CD4-positive, alpha-beta T cell treated with Interleukin-4 for 4 hours (primary cell): ENCODE results near the gene NDUFB7.
"Not testable (repeated sequence)": the region's sequence is repeated elsewhere in the genome, so short reads cannot be mapped to it uniquely, and the experiment has no call there.

ENCODE experiments used
- DNase-seq: peaks from one replicate; pipeline ENCODE4 v3.0.0-alpha.2; 2020

The NDUFB7 gene

GRCh38 chr19:14570864-14571527, 870 bp downstream of the NDUFB7 start:
- DNase-seq: no peak

DNA sequence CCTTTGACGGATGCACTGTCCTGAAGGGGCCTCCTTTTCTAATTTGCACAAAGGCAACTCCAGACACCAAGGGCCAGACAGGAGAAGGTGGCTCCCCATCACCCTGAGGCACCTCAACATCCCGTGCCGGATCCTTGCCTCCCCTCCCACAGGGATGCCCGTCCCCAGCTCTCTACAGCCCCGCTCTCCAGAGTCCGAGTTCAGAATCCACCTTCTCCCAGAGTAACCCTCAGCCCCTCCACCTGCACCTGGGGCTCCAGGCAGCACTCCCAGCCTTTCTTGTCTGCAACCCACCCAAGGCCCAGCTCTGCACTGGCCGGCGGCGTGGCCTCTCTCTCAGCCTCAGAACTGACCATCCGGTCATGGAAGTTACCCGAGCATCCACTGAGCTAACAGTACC, 4.8 kb downstream of the NDUFB7 start:
- DNase-seq: no peak

- DNase-seq: no peak
These were observed 5.2 kb downstream of the NDUFB7 start for GRCh38 chr19:14566712-14567077.

DNA sequence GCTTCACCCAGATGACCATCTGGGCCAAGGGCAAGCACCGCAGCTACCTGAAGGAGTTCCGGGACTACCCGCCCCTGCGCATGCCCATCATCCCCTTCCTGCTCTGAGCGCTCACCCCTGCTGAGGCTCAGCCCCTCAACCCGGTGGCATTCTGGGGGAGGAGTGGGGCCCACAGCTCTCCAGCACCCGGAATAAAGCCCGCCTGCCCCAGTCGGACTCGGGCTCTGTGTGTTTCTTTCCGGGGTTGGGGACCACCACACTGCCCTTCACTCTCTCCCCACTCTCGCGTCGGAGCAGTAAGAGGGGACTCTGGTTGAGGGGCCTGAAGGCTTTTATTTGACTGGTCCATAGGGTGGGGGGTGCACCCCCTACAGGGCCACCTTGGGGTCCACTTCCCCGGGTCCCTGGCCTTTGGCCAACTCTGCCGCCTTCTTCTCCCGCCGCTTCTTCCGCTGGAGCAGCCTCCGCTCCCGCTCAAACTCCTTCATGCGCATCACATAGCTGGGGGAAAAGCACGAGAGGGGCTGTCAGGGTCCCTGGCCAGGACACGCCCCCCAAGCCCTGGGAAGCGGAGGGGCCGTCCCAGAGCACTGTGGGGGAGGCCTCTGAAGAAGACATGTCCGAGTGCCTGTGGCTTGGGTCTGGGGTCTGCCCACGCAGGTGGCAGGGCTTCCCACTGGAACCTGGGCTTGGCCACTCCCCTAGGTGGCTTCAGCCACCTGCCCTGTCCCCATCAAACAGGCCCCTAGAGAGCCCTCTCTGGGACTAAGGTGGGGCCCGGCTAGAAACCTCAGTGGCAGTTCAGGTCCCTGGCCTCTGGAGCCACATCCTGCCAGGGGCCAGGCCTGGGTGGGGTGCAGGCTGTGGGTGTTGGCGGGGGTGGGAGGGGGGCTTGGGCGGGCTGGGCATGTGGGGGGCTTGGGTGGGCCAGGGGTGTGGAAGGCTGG, 5.8 kb downstream of the NDUFB7 start:
- DNase-seq: no peak

DNA sequence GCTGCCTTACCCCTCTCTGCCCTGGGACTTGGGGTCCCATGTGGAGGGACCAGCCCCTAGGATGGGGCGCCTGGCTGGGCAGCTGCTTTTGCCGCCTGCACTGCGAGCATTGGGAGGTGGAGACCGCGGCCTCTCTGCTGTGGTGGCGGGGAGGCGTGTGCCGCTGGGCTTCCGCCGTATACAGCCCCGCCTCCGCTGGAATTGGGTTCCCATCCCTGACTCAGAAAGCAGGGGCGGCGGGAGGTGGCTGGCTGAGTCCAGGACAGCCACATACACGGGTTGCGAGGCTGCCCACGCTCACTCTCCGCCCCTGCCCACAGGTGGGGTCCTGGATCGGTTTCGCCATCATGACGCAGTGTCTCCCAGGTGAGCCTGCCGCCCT, 6.6 kb downstream of the NDUFB7 start:
- no peak for DNase-seq

GRCh38 chr19:14564652-14565297, 7.1 kb downstream of the NDUFB7 start:
- DNase-seq: not testable (repeated sequence)

DNA sequence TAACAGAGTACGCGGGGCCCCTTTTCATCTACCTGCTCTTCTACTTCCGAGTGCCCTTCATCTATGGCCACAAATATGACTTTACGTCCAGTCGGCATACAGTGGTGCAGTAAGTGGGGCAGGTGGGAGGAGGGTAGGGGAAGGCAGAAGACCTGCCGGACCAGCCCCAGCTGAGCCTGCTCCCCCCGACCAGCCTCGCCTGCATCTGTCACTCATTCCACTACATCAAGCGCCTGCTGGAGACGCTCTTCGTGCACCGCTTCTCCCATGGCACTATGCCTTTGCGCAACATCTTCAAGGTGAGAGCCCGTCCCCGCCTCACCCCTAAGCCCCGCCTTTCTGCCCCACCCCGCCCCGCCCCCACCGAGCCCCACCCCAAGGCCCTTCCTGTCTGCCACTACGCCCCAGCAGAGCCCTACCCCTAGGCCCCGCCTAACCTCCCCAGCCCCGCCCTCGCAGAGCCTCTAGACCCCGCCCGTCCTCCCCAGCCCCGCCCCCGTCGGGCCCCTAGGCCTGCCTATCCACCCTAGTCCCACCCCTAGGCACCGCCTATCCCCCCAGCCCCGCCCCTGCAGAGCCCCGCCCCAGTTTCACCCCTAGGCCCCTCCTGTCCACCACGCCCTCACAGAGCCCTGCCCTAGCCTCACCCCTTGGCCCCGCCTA, 7.7 kb downstream of the NDUFB7 start:
- DNase-seq: no peak

GRCh38 chr19:14563590-14563926, 8.3 kb downstream of the NDUFB7 start:
- no peak for DNase-seq

DNA sequence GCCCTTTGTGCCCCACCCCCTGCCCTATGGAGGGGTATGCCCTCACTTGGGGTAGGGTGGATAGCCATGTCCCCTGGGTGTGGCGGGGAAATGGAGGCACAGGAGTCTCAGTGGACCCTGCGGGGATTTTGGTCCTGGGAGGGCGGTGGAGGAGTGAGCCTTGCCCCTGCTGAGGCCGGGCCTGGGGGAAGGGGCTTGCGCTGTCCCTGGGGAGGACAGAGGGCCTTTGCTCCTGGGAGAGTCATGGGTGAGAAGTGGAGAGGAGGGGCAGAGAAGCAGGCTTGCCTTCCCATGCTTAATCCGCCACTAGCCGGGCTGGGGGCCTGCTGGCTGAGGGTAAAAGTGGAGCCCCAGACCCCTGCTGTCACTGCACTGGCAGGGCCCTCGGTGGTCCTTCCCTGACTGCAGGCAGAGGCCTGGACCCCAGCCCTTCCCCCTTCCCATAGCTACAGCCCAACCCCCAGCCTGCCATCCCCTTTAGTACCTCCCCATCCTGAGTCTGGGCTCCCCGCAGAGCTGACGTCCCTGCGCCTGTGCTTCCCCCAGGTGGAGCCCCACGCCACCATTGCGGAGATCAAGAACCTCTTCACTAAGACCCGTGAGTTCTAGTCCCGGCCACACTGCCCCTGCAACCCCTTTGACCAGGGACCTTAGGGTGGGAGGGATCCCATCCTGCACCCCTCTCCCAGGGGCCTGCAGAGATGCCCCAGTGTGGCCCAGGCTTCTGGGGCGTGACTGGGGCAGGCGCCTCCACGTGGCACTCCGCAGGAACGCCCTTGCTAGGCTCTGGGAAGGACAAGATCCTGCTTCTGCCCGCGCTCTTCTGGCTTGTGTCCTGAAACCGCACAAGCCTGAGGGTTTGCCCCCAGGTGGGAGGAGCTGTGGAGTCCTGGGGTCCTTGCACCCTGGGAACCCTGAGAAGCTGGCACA, 8.9 kb downstream of the NDUFB7 start:
- no peak for DNase-seq

GRCh38 chr19:14561847-14562351, 10.0 kb downstream of the NDUFB7 start:
- DNase-seq: no peak

GRCh38 chr19:14561249-14561648, 10.6 kb downstream of the NDUFB7 start:
- no peak for DNase-seq

GRCh38 chr19:14560776-14561108, 11.1 kb downstream of the NDUFB7 start:
- no peak for DNase-seq

- no peak for DNase-seq
These were observed 11.7 kb downstream of the NDUFB7 start for GRCh38 chr19:14559916-14560775.

GRCh38 chr19:14558370-14559066, 13.3 kb downstream of the NDUFB7 start:
- no peak for DNase-seq

- peak; percentile 68 for DNase-seq
These were observed 15.1 kb downstream of the NDUFB7 start for GRCh38 chr19:14556662-14557188.

DNA sequence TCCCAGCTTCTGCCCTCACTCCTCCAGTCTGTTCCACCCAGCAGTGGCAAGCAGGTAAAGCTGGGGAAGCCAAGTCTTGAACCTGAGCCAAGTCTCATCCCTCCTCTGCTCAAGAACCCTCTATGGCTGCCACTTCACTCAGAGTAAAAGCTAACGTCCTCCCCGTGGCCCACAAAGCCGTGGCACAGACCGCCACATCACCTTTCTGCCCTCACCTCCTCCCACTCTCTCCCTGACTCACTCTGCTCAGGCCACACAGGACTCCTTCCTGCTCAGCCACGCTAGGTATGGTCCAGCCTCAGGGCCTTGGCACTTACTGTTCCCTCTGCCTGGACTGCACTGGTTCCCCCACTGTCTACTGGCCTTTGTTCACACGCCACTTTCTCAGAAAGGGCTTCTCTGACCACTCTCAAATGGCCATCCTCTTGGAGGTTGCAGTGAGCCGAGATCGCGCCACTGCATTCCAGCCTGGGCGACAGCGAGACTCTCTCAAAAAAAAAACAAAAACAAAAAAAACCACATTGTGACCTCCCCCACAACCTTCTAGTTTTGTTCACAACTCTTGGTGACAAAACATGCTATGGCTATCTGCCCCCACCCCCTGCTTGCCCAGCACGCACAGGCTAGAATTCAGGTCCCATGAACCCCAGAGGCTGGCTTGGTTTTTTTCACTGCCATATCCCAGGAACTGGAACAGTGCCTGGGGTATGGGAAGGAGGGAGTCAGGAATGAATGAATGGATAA, 15.8 kb downstream of the NDUFB7 start:
- peak; percentile 24 for DNase-seq

DNA sequence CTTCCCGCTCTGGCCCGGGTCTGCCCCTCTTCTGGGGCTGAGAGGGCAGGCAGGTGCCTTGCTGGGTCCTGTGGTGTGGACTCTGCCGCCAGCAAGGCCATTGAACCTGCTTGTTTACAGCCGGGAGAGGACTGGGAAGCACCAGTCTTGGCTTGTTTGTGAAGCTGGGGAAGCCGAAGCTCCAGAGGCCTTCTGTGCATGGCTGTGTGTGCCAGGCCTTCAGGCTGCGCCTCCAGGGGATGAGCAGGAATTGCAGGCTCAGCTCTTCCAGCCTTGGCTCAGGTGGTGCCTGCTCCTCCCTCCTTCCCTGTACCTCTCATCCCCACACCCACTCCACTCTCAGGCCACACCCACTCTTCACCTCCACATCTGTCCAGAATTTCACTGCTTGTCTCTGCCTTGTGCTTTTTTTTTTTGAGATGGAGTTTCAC, 17.5 kb downstream of the NDUFB7 start:
- DNase-seq: no peak

DNA sequence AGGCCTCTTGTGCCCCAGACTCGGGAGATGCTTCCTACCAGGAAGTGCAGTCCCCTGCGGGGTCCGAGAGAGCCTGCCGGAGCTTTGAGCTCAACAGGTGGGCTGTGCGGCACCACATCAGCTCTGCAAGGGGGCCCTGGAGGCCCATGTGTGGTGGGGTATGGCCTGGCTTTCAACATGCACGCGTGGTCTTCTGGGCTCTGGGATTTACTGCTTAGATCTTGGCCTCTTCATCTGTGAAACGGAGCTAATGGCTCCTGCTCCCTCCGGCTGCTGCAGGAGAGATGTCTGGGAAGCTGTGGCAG, 18.0 kb downstream of the NDUFB7 start:
- DNase-seq: no peak
